GM21528 (cell line): Measurements from ENCODE around the gene ARPC5L.

Experiments used
- ATAC-seq: cut with Tn5 transposase; IDR thresholded peaks from one replicate; pipeline ENCODE4 v1.9.1; 2021; ENCODE audit warnings: mild to moderate bottlenecking, moderate library complexity; ENCODE audit not compliant: unreplicated experiment, low FRiP score

ARPC5L gene

GRCh38 chr9:124860582-124861341, 1.2 kb upstream of the ARPC5L start:
- no peak for ATAC-seq

- no peak for ATAC-seq
Measured at GRCh38 chr9:124863371-124863871, 1.5 kb downstream of the ARPC5L start.

DNA sequence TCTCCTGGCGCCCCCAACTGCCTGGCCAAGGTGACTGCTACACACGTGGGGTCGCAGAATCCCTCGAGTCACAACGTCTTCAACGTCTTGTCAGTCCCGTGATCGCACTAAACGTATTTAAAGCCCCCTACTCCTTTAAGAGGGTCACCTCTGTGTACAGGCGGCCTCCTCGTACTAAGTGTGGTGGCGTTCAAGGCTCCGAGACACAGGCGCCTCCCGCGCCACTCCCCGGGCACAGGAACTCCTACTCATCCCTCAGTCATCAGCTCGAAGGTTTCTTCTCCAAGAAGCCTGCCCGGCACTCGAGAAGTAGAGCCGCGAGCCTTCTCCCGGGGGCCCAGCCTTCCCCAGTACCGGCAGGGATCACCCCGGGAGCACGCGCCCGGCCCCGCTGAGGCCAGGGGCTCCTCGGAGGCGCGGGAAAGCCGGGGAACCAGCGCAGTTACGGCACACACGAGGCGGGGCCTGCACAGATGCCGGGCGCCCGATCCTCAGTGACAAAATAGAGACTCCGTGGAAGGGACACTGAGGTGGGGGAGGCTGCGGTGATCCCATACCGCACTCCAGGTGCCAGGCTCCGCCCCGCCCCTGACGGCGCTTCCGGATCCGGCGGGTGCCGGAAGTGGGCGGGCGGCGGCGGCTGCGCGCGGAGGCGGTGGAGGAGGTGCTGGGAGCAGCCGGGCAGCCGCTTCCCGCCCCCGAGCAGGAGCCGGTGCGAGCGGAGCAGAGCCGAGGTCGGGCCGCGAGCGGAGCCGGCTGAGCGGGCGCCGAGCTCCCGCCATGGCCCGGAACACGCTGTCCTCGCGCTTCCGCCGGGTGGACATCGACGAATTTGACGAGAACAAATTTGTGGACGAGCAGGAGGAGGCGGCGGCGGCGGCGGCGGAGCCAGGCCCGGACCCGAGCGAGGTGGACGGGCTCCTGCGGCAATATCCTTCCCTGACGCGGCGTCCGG, 6.9 kb downstream of the ARPC5L start:
- ATAC-seq = peak; percentile 58

DNA sequence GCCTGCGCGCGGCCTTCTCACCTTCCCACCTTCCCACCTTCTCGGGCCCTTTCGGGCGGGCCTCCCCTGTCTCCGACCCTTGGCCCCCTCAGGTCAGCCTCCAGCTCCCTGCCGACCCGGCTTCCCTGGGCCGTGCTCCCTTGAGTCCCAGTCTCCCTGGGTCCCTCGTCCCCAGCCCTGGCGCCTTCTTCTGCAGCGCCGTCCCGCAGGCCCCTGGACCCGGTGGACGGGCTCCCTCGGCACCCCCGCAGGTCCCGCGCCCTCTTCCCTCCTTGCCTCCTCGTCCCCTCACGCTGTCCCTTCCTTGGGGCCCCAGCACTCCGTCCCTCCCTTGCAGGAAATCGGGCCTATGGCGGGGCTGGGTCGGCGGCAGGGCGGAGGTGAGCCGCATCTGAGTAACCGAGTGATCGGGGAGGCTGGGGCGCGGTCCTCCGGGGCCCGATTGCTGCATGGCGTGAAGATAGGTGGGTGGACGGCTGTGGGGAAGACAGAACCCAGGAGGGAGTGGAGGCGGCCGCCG, 7.6 kb downstream of the ARPC5L start:
- peak; percentile 14 for ATAC-seq

GRCh38 chr9:124869986-124870560, 8.1 kb downstream of the ARPC5L start:
- ATAC-seq = peak; percentile 35

DNA sequence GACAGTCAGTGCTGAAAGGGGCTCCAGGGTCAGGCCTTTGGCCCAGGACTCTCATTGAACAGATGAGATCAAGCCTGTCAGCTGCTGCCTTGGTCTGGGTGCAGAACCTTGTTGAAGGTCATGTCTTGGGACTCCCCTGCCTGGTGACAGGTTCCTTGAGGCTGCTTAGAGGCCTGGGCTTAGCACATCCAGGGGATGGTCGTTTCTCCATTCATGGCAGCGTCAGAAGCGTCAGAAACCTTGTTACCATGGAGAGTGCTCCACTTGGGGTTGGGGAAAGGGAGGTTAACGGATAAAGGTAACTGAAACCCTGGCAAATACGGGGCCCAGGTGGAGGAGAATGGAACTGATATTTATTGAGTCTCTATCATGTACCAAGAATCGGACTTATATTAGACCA, 8.8 kb downstream of the ARPC5L start:
- no peak for ATAC-seq

DNA sequence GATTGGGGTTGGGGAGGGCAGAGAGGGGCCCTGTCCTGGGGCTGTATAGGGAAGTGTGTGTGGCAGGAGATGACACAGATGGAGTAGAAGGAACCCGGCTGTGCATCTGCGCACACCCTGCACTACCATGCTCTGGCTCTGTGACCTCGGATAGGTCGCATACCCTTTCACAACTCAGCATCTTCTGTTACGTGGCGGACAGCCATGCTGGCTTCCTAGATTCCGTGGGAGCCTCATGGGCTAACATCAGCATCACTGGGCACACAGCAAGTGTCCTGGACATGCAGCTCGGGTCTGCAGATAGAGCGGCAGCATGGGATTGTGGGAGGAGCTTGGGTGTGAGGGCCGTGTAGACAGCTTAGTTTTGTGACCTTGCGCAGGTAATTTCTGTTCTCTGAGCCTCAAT, 9.2 kb downstream of the ARPC5L start:
- ATAC-seq = no peak

DNA sequence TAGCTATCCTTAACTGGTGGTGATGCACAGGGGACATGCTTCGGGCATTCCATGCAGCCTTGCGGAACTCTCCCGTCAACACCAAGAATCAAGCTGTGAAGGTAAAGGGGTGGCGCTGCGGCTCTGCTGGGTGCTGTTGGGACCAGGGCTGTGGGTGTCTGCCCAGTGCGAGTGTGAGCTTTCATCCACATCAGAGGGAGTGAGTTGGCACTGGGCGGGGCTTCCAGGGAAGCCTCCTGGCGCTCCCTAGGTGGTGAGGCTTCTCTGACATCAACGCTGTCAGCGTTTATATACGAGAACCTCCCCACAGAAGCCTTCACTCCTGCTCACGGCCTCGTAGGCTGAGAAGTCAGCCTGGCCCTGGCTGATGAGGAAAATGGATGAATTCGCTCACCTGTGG, 11.7 kb downstream of the ARPC5L start:
- ATAC-seq = no peak

DNA sequence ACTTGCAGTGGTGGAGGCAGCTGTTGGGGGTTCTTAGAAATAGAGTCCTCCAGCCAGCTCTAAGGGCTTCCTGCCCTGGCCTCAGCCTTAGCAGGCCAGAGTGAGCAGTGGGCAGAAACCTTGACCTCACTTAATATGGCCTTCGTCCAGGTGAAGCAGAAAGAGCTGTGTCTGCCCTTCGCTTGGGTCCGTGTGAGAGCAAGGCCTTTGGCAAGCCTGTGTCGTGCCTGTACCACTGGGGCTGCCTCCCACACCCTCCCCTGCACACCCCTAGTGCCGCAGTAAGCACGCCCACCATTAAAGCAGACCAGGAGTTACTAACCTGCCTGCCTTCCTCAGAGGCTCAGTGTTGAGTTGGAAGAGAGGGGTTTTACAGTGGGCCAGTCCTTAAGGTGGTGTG, 13.6 kb downstream of the ARPC5L start:
- no peak for ATAC-seq

DNA sequence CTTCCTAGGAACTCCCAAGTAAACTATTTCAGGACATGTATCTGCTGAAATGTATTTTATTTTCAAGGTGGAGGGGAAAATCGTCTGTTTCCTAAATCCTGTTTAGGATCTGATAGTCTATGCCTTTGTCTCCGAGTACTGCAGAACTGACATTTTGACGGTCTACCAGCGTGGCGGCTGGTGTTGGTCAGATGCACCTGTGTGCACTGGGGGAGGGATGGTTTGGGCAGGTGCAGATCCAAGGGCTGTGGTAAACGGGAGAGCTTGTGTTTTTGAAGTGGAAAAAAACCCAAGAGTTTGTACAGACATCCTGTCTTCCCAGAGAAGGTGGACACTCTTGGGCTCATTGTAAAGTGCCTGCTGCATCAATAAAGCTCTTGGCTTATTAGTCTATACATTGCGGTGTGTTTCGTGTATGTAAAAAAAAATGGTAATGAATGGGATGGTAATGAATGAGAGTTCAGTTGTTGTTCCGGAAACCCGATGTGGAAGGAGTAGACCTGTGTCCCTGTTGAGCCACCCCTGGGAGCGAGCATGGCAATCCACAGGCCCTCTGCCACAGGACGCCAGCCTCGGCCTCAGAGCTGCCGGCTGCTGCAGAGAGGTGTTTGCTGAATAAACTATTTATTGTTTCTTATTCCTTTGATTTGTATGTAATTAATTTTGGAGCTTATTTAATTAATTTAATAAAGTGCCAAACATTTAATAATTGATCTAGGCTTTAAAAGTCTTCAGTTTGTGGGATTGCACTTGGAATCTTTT, 15.3 kb downstream of the ARPC5L start:
- ATAC-seq = no peak

DNA sequence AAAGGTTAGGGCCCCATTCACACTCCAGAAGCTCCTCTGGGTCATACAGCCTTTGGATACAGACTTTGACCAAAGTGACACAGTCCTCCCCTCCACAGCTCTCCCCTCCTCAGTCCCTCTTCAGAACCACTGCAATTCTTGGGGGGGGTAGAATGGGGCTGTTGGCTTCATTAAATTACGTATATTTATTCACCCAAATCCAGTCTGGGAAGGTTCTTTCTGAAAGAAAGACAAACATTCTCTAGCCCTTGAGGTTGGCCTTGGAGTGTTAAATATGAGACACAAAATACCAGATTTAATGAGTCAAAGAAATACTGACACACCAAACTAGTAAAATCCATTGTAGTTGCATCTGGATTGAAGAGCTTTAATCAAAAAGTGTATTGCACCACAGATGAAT, 16.1 kb downstream of the ARPC5L start:
- no peak for ATAC-seq

DNA sequence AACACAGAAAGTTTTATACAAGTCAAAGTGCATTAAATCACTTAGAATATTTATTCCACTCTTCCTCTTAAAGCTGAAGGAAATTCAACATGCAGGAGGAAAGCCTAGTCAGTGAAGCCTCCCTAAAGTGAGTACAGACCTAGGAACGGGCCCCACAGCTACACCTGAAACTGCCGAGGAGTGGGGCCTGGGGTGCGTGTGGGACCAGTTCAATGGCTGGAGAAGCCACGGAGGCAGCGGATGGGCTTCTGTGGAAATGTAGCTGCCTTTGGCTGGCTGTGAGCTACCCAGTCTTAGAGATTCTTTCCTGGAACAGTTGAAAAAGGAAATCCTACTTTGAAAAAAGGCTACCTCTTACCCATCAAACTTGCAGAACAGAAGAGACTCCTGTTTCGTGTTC, 16.6 kb downstream of the ARPC5L start:
- ATAC-seq = no peak

DNA sequence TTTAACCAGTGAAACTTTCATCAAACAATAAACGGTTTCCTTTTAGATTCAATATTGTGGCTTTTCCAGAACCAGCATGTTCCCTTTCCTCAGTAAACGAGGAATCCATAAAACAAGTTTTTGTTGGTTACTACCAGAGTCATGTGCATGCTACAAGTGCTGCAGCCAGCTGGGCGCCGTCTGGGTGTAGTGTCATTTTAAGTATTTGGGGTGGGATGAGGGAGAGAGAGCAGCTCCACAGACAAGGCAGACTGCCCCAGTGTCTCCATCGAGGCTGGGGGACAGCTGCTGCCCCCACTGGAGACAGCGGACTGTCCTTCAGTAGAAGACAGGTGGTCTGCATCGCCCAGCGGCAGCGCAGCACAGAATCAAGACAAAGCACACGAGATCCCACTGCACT, 17.3 kb downstream of the ARPC5L start:
- no peak for ATAC-seq

GRCh38 chr9:124880501-124880900, 18.6 kb downstream of the ARPC5L start:
- no peak for ATAC-seq

DNA sequence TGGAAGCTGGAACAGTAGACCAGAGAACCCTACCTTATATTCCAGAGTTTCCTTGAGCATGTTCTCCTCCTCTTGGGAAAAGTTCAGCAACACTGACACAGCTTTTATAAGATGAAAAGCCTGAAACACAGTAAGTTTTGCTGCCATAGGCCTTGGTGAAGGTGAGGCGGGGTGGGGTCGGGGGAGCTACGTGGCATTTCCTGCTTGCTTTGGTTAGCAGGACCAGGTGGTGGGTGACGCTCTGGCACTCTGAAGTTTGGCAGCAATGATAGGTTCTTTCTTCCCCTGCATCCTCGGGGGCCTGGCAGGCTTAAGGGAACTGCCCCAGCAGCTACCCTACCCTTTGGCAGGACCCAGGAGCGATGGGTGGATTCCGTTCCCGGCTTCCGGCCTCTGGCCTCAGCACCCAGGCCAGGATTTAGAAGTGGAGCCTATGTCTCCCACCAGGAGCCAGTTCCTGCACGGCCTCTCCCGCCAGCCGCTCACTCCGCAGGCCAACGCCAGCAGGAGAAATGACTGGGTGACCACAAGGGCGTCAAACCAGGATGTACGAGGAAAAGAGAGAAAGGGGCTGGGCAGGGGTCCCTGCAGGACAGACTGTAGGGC, 19.3 kb downstream of the ARPC5L start:
- ATAC-seq = no peak

- no peak for ATAC-seq
Measured at GRCh38 chr9:124882231-124882630, 20.3 kb downstream of the ARPC5L start.

- no peak for ATAC-seq
Measured at GRCh38 chr9:124884376-124884775, 22.4 kb downstream of the ARPC5L start.

GRCh38 chr9:124885551-124885950, 23.6 kb downstream of the ARPC5L start:
- no peak for ATAC-seq

GRCh38 chr9:124886461-124886860, 24.5 kb downstream of the ARPC5L start:
- ATAC-seq = no peak
